ENCODE measurements around the gene PHLDB2. TPM values are rescaled to one million over a fixed set of nuclear protein-coding genes. Genes with fewer than 3 reads are reported as not detected.

Gene PHLDB2
- total and polyA plus RNA-seq, 2 of the 4 experiments (the other 2 are of a cell fraction) = 10.6 to 28.7 TPM

- Histone ChIP-seq H2BK15ac (ENCODE audit: low read depth, low read length) (no peak overlapping the region), H3K4ac (ENCODE audit: low read depth, low read length) (no peak overlapping the region), H4K20me1 (ENCODE audit: insufficient read depth, low read length) (no peaks in the 10 kb centered on the region), H3K23ac (ENCODE audit: low read depth, low read length) (no peak overlapping the region), H4K5ac (ENCODE audit: low read depth, low read length) (no peak overlapping the region), H4K8ac (ENCODE audit: low read depth in 2 of 2, low read length in 2 of 2) (no peak overlapping the region), H3K56ac (ENCODE audit: extremely low read depth, insufficient read depth, low read length) (no peak overlapping the region), H3K14ac (replicated peaks; ENCODE audit: low read depth, low read length) (no peak overlapping the region), H3K4me2 (ENCODE audit: low read depth, low read length) (no peak overlapping the region), H2AFZ (replicated peaks; ENCODE audit: low read length, poor library complexity) (no peak overlapping the region), H3K9me1 (ENCODE audit: insufficient read depth, low read length) (no peaks in the 10 kb centered on the region), H2AK9ac (replicated peaks; ENCODE audit: low read depth, low read length, poor library complexity) (no peak overlapping the region), H3K18ac (ENCODE audit: low read depth, low read length) (no peak overlapping the region), H3K9ac (ENCODE audit: low read depth, low read length) (no peak overlapping the region), H3K27ac (ENCODE audit: insufficient read depth, low read length) (no peak overlapping the region), H3K4me1 (ENCODE audit: control insufficient read depth, insufficient read depth, low read length) (no peaks in the 10 kb centered on the region), H3K27me3 (ENCODE audit: control insufficient read depth, insufficient read depth, low read length) (no peaks in the 10 kb centered on the region), H2BK5ac (ENCODE audit: low read depth, low read length, poor library complexity, severe bottlenecking) (no peak overlapping the region), H4K91ac (ENCODE audit: insufficient read depth, low read depth, low read length) (no peak overlapping the region), H3K9me3 (ENCODE audit: control insufficient read depth, insufficient read depth, low read length) (no peaks in the 10 kb centered on the region), H2BK120ac (ENCODE audit: low read depth, low read length) (no peak overlapping the region), H3K79me1 (ENCODE audit: low read depth in 1 of 2, low read length in 2 of 2) (no peaks in the 10 kb centered on the region), H2BK20ac (ENCODE audit: low read depth, low read length) (no peak overlapping the region), H2AK5ac (ENCODE audit: low read depth, low read length) (no peak overlapping the region), H3K36me3 (ENCODE audit: control insufficient read depth, insufficient read depth, low read length) (no peaks in the 10 kb centered on the region), H3K4me3 (ENCODE audit: insufficient read depth, low read depth, low read length) (no peak overlapping the region)
- DNase-seq = no peak
- no CpG with 5 or more reads among the region's 1 CpG for WGBS, 2 experiments (ENCODE audit: extremely low coverage in 2 of 2, insufficient read length in 1 of 2)
- POLR2A ChIA-PET (ENCODE audit: unreplicated experiment) = no interaction called here
- CTCF ChIA-PET = no interaction called here
- intact Hi-C loops (cut with micrococcal nuclease) (no loop called here), dilution Hi-C loops (cut with HindIII; ENCODE audit: low sequenced_read_pairs, unreplicated experiment) (no loop called here), in situ Hi-C loops (cut with MboI; ENCODE audit: low sequenced_read_pairs) (no loop called here)
- no peak for TF ChIP-seq POLR2A (IDR thresholded peaks at IDR 0.05; ENCODE audit: low read depth, low read length)
- no peak for TF ChIP-seq MXI1 (IDR thresholded peaks at IDR 0.05; ENCODE audit: borderline replicate concordance, low read depth, low read length)
- TF ChIP-seq MAFK (IDR thresholded peaks at IDR 0.05; ENCODE audit: low read depth, low read length) = no peak
- no peak for TF ChIP-seq CEBPB (IDR thresholded peaks at IDR 0.05; ENCODE audit: low read depth, low read length)
- no peak for TF ChIP-seq SMC3 (IDR thresholded peaks at IDR 0.05; ENCODE audit: low read depth, low read length)
- no peak for TF ChIP-seq CHD1 (IDR thresholded peaks at IDR 0.05; ENCODE audit: low read depth, low read length)
- TF ChIP-seq RAD21 (IDR thresholded peaks at IDR 0.05; ENCODE audit: low read length) = no peak
- TF ChIP-seq, protein P1, sequence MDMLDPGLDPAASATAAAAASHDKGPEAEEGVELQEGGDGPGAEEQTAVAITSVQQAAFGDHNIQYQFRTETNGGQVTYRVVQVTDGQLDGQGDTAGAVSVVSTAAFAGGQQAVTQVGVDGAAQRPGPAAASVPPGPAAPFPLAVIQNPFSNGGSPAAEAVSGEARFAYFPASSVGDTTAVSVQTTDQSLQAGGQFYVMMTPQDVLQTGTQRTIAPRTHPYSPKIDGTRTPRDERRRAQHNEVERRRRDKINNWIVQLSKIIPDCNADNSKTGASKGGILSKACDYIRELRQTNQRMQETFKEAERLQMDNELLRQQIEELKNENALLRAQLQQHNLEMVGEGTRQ (IDR thresholded peaks at IDR 0.05; ENCODE audit: low read depth, low read length) = no peak
- no peak for TF ChIP-seq FOS (IDR thresholded peaks at IDR 0.05; ENCODE audit: low read depth, low read length)
- TF ChIP-seq NFE2L2 (IDR thresholded peaks at IDR 0.05; ENCODE audit: low read depth, low read length) = no peak
- TF ChIP-seq, protein P2, sequence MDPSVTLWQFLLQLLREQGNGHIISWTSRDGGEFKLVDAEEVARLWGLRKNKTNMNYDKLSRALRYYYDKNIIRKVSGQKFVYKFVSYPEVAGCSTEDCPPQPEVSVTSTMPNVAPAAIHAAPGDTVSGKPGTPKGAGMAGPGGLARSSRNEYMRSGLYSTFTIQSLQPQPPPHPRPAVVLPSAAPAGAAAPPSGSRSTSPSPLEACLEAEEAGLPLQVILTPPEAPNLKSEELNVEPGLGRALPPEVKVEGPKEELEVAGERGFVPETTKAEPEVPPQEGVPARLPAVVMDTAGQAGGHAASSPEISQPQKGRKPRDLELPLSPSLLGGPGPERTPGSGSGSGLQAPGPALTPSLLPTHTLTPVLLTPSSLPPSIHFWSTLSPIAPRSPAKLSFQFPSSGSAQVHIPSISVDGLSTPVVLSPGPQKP (IDR thresholded peaks at IDR 0.05; ENCODE audit: borderline replicate concordance, low read depth, low read length) = no peak
- TF ChIP-seq BHLHE40 (IDR thresholded peaks at IDR 0.05; ENCODE audit: low read depth, low read length) = no peak
- TF ChIP-seq, protein P3, sequence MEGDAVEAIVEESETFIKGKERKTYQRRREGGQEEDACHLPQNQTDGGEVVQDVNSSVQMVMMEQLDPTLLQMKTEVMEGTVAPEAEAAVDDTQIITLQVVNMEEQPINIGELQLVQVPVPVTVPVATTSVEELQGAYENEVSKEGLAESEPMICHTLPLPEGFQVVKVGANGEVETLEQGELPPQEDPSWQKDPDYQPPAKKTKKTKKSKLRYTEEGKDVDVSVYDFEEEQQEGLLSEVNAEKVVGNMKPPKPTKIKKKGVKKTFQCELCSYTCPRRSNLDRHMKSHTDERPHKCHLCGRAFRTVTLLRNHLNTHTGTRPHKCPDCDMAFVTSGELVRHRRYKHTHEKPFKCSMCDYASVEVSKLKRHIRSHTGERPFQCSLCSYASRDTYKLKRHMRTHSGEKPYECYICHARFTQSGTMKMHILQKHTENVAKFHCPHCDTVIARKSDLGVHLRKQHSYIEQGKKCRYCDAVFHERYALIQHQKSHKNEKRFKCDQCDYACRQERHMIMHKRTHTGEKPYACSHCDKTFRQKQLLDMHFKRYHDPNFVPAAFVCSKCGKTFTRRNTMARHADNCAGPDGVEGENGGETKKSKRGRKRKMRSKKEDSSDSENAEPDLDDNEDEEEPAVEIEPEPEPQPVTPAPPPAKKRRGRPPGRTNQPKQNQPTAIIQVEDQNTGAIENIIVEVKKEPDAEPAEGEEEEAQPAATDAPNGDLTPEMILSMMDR (conservative IDR thresholded peaks at IDR 0.05; ENCODE audit: low read depth, low read length) = no peak
- TF ChIP-seq RFX5 (IDR thresholded peaks at IDR 0.05; ENCODE audit: low read depth, low read length) = no peak
- no peak for ATAC-seq (ENCODE audit: low read depth)
- BruUV-seq (replicated peaks) = no TSS peak
These were observed 161.6 kb downstream of the PHLDB2 start for GRCh38 chr3:112020674-112021085.

All from IMR-90 (cell line).